IPS-18a (cell line): ENCODE data around the gene TICRR.
A peak's percentile ranks its signal among the peaks of the same experiment; 100 is the strongest.

ENCODE experiments used
- H3K27ac ChIP-seq: one replicate; pipeline ENCODE4 v1.5.1; 2013; ENCODE audit warnings: low read length
- H3K27me3 ChIP-seq: one replicate; pipeline ENCODE4 v1.6.1; 2013; ENCODE audit warnings: mild to moderate bottlenecking, low read length; ENCODE audit not compliant: control insufficient read depth, insufficient read depth
- H3K36me3 ChIP-seq: one replicate; pipeline ENCODE4 v1.6.1; 2013; ENCODE audit warnings: low read depth, low read length; ENCODE audit not compliant: control insufficient read depth
- H3K4me1 ChIP-seq: one replicate; pipeline ENCODE4 v1.6.1; 2013; ENCODE audit warnings: low read depth, low read length; ENCODE audit not compliant: control insufficient read depth
- H3K4me3 ChIP-seq: one replicate; pipeline ENCODE4 v1.5.1; 2013; ENCODE audit warnings: low read length
- H3K9ac ChIP-seq: one replicate; pipeline ENCODE4 v1.6.1; 2013; ENCODE audit warnings: mild to moderate bottlenecking, low read length, moderate library complexity
- H3K9me3 ChIP-seq: one replicate; pipeline ENCODE4 v1.6.1; 2013; ENCODE audit warnings: low read depth, low read length; ENCODE audit not compliant: control insufficient read depth

TICRR gene

DNA sequence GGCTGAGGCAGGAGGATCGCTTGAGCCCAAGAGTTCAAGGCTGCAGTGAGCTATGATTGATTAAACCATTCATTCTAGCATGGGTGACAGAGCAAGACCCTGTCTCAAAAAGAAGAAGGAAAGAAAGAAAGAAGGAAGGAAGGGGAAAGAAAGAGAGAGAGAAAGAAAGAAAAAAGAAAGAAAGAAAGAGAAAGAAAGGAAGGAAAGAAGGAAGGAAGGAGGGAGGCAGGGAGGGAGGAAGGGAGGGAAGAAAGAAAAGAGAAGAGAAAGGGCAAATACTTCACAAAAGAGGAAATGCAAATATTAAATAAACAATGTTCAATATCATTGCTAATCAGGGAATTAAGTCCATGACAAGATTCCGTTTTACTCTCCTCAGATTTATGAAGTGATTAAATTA lies 84.0 kb downstream of the TICRR start:
- no peaks in the 10 kb centered on the region for H3K36me3 ChIP-seq
- no peak overlapping the region for H3K9ac ChIP-seq
- H3K9me3 ChIP-seq: no peaks in the 10 kb centered on the region
- H3K4me3 ChIP-seq: no peak overlapping the region
- peaks cover 11% of the 10 kb centered on the region for H3K27me3 ChIP-seq
- no peaks in the 10 kb centered on the region for H3K4me1 ChIP-seq
- H3K27ac ChIP-seq: no peak overlapping the region

GRCh38 chr15:89660556-89660955 lies 85.3 kb downstream of the TICRR start:
- H3K4me1 ChIP-seq: no peaks in the 10 kb centered on the region
- no peaks in the 10 kb centered on the region for H3K9me3 ChIP-seq
- no peaks in the 10 kb centered on the region for H3K36me3 ChIP-seq
- no peak overlapping the region for H3K4me3 ChIP-seq
- no peak overlapping the region for H3K9ac ChIP-seq
- H3K27me3 ChIP-seq: peaks cover 23% of the 10 kb centered on the region
- H3K27ac ChIP-seq: no peak overlapping the region

DNA sequence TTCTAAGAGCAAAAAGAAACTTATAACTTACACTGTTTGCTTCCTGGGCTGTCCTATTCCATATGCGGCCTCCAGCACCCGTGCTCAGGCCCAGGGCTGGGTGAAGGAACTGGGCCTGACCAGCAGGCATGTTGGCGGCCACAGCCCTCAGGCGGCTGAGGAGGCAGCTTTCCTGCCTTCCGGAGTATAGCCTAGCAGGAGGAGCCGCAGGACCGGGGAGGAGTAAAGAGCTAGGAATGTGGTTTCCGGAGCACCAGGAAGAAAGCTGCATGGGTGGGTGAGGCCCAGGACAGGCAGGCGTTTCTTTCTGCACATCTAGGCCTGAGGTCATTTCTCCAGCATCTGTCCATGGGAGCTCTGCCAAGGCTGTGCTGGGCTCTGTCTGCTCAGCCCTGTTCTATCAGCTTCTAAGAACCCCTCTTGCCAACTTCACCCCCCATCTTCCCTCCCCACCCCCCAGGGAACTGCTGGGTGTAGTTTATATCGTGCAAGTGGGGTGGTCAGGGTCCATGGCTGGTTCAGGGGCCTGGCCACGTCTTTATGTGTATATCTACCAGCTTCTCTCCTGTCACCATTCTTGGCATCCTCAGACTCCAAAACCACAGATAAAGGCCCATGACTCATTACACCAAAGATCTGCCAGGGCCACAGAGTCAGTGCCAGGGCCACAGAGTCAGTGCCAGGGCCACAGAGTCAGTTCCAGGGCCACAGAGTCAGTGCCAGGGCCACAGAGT lies 87.8 kb downstream of the TICRR start:
- Histone ChIP-seq H3K27ac (no peak overlapping the region), H3K27me3 (peaks cover 36% of the 10 kb centered on the region), H3K4me1 (no peaks in the 10 kb centered on the region), H3K36me3 (no peaks in the 10 kb centered on the region), H3K4me3 (no peak overlapping the region), H3K9me3 (no peaks in the 10 kb centered on the region), H3K9ac (no peak overlapping the region)

- Histone ChIP-seq H3K27me3 (peaks cover 36% of the 10 kb centered on the region), H3K4me3 (peak overlapping the region; percentile 44), H3K36me3 (no peaks in the 10 kb centered on the region), H3K9ac (no peak overlapping the region), H3K27ac (no peak overlapping the region), H3K4me1 (no peaks in the 10 kb centered on the region), H3K9me3 (no peaks in the 10 kb centered on the region)
Observed at GRCh38 chr15:89664441-89665350, 89.4 kb downstream of the TICRR start.

DNA sequence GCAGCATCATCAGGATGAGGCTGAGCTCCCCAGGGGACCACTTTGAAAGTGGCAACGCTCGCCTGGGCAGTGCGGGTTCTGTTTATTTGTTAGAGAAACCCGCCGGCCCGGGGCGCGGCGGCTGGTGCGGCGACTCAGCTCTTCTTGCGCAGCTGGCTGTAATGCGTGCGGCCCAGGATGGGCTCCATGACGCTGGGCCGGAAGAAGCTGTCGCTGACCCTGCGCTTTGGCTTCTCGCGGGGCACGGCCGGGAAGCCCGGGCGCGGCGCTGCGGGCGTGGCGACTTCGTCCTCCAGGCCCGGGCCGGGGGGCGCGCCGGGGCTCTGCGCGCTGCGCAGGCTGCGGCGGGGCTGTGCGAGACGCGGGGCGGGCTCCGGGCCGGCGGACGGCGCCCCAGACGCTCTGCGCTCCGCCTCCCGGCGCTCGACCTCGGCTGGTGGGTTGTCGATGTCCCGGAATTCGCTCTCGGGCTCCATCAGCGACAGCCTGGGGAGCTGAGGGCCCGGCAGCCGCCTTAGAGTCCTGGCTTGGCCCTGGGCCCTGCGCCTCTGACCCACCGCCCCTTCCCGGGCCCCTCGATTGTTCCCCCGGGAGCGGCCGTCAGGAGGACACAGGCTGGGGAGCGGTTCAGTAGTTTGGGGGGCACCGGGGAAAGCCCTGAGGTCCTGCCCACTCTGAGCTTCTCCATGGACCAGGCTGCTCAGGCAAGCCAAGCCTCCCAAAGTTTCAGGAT lies 90.3 kb downstream of the TICRR start:
- Histone ChIP-seq H3K27ac (no peak overlapping the region), H3K4me1 (no peaks in the 10 kb centered on the region), H3K9ac (no peak overlapping the region), H3K9me3 (no peaks in the 10 kb centered on the region), H3K27me3 (peaks cover 30% of the 10 kb centered on the region), H3K4me3 (peak overlapping the region; percentile 44), H3K36me3 (no peaks in the 10 kb centered on the region)

DNA sequence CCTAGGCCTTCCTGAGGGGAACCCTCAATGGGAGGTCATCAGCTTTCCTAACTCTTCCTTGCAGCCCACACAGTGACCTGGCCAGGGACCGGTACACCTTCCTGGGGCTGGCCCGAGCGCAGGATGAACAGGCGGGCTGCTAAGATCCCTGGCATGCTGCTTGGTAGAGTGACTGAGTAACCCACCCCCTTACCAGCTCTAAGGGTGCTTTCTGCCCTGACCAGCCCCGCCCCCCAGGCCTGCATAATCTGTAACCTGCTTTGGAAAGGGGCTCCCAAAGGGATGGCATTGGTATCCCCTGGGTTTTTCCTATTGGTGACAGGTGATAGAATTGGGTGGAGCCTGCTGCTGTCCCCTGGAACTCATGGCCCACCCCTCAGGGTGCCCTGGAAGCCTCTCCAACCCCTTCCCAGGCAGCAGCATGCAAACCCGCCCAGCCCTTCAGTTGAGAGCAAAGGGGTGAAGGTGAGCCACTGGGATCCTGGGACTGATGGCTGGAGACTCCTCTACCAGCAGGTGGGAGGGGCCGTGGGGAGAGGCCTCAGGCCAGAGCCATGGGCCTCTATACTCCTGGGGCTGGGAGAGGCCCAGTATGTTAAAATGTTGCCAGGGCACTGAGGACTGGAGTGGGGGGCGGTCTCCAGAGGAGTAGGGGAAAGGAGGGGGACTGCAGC lies 91.1 kb downstream of the TICRR start:
- H3K4me1 ChIP-seq: no peaks in the 10 kb centered on the region
- H3K4me3 ChIP-seq: peak overlapping the region; percentile 44
- H3K9me3 ChIP-seq: no peaks in the 10 kb centered on the region
- H3K27me3 ChIP-seq: peaks cover 30% of the 10 kb centered on the region
- H3K27ac ChIP-seq: no peak overlapping the region
- no peaks in the 10 kb centered on the region for H3K36me3 ChIP-seq
- H3K9ac ChIP-seq: no peak overlapping the region

GRCh38 chr15:89666858-89667705 lies 91.8 kb downstream of the TICRR start:
- Histone ChIP-seq H3K36me3 (no peaks in the 10 kb centered on the region), H3K4me3 (no peak overlapping the region), H3K9me3 (no peaks in the 10 kb centered on the region), H3K9ac (no peak overlapping the region), H3K27ac (no peak overlapping the region), H3K4me1 (no peaks in the 10 kb centered on the region), H3K27me3 (peaks cover 30% of the 10 kb centered on the region)

DNA sequence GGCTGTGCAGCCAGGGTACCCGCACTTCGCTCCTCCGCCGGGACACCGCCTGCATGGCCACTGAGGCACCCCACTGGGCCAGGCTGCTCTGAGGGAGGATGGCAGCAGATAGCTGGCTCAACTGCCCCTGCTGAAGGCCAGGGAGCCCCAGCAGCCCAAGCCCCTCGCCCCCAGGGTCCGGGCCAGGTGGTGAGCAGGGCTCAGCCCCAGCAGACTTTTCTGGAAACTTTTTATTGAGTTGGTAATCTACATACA lies 92.4 kb downstream of the TICRR start:
- peaks cover 30% of the 10 kb centered on the region for H3K27me3 ChIP-seq
- no peak overlapping the region for H3K27ac ChIP-seq
- H3K4me1 ChIP-seq: no peaks in the 10 kb centered on the region
- H3K9ac ChIP-seq: no peak overlapping the region
- H3K36me3 ChIP-seq: no peaks in the 10 kb centered on the region
- H3K4me3 ChIP-seq: no peak overlapping the region
- H3K9me3 ChIP-seq: no peaks in the 10 kb centered on the region

DNA sequence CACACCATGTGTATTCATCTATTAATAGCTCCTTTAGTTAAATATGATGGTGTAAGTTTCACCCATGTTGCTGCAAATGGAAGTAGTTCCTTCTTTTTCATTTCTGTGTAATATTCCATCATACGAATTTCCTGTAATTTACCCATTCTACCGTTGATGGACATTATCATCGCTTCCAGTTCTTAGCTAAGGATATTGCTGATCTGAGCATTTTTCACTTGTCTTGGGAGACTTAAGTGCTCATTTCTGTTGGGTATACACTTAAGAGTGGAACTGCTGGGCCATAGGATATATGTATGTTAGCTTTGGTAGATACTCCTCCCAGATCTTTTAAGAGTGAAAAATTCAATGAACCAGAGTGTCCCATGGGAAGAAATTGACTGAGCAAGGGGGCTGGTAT lies 92.9 kb downstream of the TICRR start:
- Histone ChIP-seq H3K9ac (no peak overlapping the region), H3K9me3 (no peaks in the 10 kb centered on the region), H3K36me3 (no peaks in the 10 kb centered on the region), H3K4me1 (no peaks in the 10 kb centered on the region), H3K4me3 (no peak overlapping the region), H3K27me3 (peaks cover 30% of the 10 kb centered on the region), H3K27ac (no peak overlapping the region)

DNA sequence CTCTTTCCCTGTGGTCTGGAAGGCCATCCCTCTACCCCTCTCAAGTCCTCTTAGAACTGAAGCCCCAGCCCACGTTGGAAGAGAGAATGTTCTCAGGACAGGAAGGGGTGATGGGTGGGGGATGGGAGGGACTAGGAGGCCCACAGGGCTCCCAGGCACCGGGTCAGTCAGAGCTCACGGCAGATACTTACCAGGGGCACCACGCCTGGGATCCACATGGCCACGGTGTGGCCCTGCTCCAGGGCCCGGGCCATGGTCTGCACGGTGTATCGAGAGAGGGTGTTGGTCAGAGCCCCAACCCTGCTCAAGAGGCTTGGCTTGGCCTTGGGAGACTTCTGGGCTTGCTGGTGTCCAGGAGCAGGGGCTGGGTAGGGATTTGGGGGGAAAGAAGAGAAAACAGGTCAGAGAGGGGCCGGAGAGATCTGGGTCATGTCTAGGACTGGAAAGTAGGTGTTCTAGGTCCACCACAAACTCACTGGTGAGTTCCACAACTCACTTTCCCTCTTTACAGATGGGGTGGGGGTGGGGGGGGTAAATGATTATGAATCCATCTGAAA lies 94.1 kb downstream of the TICRR start:
- Histone ChIP-seq H3K9me3 (no peaks in the 10 kb centered on the region), H3K27me3 (peaks cover 24% of the 10 kb centered on the region)

More for the DNA sequence above, 94.1 kb downstream of the TICRR start:
- H3K4me1 ChIP-seq: no peaks in the 10 kb centered on the region
- H3K9ac ChIP-seq: no peak overlapping the region
- H3K36me3 ChIP-seq: no peaks in the 10 kb centered on the region
- H3K27ac ChIP-seq: no peak overlapping the region
- H3K4me3 ChIP-seq: no peak overlapping the region
